Measurements from ENCODE around the gene AP1G2. TPM values are rescaled to one million over a fixed set of nuclear protein-coding genes. Genes with fewer than 3 reads are reported as not detected.
"Not testable (repeated sequence)": the region's sequence is repeated elsewhere in the genome, so short reads cannot be mapped to it uniquely, and the experiment has no call there.

Gene AP1G2
- total RNA-seq, 1 donor from 2014 or later = 56.2 TPM

GRCh38 chr14:23539248-23540140 is 28.1 kb downstream of the AP1G2 start:
- no peaks in the 10 kb centered on the region for H3K36me3 ChIP-seq
- TF ChIP-seq CTCF (IDR thresholded peaks at IDR 0.05) = peak; percentile 30 to 65 (median 59)
- H3K27me3 ChIP-seq = no peaks in the 10 kb centered on the region
- H3K4me3 ChIP-seq = no peak overlapping the region
- no peak for DNase-seq (ENCODE audit: low spot score in 2 of 2)
- H3K9me3 ChIP-seq = no peaks in the 10 kb centered on the region
- intact Hi-C loops (cut with DNase I) = no loop called here
- H3K27ac ChIP-seq = no peak overlapping the region
- H3K4me1 ChIP-seq = no peaks in the 10 kb centered on the region

GRCh38 chr14:23538785-23539184 is 28.8 kb downstream of the AP1G2 start:
- no peaks in the 10 kb centered on the region for H3K9me3 ChIP-seq
- H3K4me1 ChIP-seq = no peaks in the 10 kb centered on the region
- TF ChIP-seq CTCF (IDR thresholded peaks at IDR 0.05) = no peak
- DNase-seq (ENCODE audit: low spot score in 2 of 2) = no peak
- no peaks in the 10 kb centered on the region for H3K36me3 ChIP-seq
- intact Hi-C loops (cut with DNase I) = no loop called here
- H3K4me3 ChIP-seq = no peak overlapping the region
- no peak overlapping the region for H3K27ac ChIP-seq
- no peaks in the 10 kb centered on the region for H3K27me3 ChIP-seq

GRCh38 chr14:23538050-23538718 is 29.4 kb downstream of the AP1G2 start:
- Histone ChIP-seq H3K27ac (no peak overlapping the region), H3K4me1 (no peaks in the 10 kb centered on the region), H3K4me3 (no peak overlapping the region), H3K27me3 (no peaks in the 10 kb centered on the region), H3K9me3 (no peaks in the 10 kb centered on the region), H3K36me3 (no peaks in the 10 kb centered on the region)
- DNase-seq (ENCODE audit: low spot score in 2 of 2) = no peak
- TF ChIP-seq CTCF (IDR thresholded peaks at IDR 0.05) = no peak
- intact Hi-C loops (cut with DNase I) = no loop called here

GRCh38 chr14:23537351-23538049 is 30.1 kb downstream of the AP1G2 start:
- Histone ChIP-seq H3K27ac (no peak overlapping the region), H3K36me3 (no peaks in the 10 kb centered on the region), H3K4me1 (no peaks in the 10 kb centered on the region), H3K9me3 (no peaks in the 10 kb centered on the region), H3K4me3 (no peak overlapping the region), H3K27me3 (no peaks in the 10 kb centered on the region)
- TF ChIP-seq CTCF (IDR thresholded peaks at IDR 0.05) = no peak
- no peak for DNase-seq (ENCODE audit: low spot score in 2 of 2)
- intact Hi-C loops (cut with DNase I) = no loop called here

GRCh38 chr14:23536906-23537305 is 30.7 kb downstream of the AP1G2 start:
- DNase-seq (ENCODE audit: low spot score in 2 of 2); H3K4me3 ChIP-seq; H3K36me3 ChIP-seq; H3K27me3 ChIP-seq; H3K27ac ChIP-seq; H3K4me1 ChIP-seq; intact Hi-C loops (cut with DNase I); H3K9me3 ChIP-seq: not testable (repeated sequence)

- Histone ChIP-seq H3K27me3 (no peaks in the 10 kb centered on the region), H3K27ac (no peak overlapping the region), H3K4me1 (no peaks in the 10 kb centered on the region), H3K36me3 (no peaks in the 10 kb centered on the region), H3K9me3 (no peaks in the 10 kb centered on the region), H3K4me3 (no peak overlapping the region)
- TF ChIP-seq CTCF (IDR thresholded peaks at IDR 0.05) = no peak
- no peak for DNase-seq (ENCODE audit: low spot score in 2 of 2)
- intact Hi-C loops (cut with DNase I) = no loop called here
Measured at GRCh38 chr14:23536494-23536893, 31.1 kb downstream of the AP1G2 start.

Measured in ascending aorta (tissue), 2 donors.